ENCODE data around the gene SPATS2. TPM values are rescaled to one million over a fixed set of nuclear protein-coding genes. Genes with fewer than 3 reads are reported as not detected.

SPATS2 gene
- total and polyA plus RNA-seq, 2 donors from 2014 or later: 10.0 to 23.7 TPM

- Histone ChIP-seq H3K9ac (ENCODE audit: low read length in 3 of 3) (peak overlapping the region in 1 of 3 donors; percentile 58), H3K36me3 (ENCODE audit: control insufficient read depth in 2 of 3, insufficient read depth in 3 of 3, low read length in 3 of 3) (no peaks in the 10 kb centered on the region), H3K27ac (ENCODE audit: low read depth in 2 of 2, low read length in 2 of 2) (no peak overlapping the region), H3K4me3 (ENCODE audit: low read length in 3 of 3) (peak overlapping the region; percentile 26 to 44 (median 36)), H3K9me3 (ENCODE audit: control insufficient read depth in 2 of 3, insufficient read depth in 1 of 3, low read length in 3 of 3) (no peaks in the 10 kb centered on the region), H3K4me1 (ENCODE audit: control insufficient read depth in 2 of 3, insufficient read depth in 2 of 3, low read depth in 1 of 3, low read length in 3 of 3) (peaks cover 3 to 36% (median 25%) of the 10 kb centered on the region in 3 donors), H3K27me3 (ENCODE audit: control insufficient read depth, insufficient read depth, low read length) (no peaks in the 10 kb centered on the region)
- no peak for FAIRE-seq
- intact Hi-C loops (cut with DNase I): no loop called here
- no peak for TF ChIP-seq CTCF (IDR thresholded peaks at IDR 0.05; ENCODE audit: borderline replicate concordance, extremely low read depth, insufficient read depth)
- DNase-seq: peak in 3 of 5 donors; percentile 81 to 87 (median 85)
These were observed 24.1 kb upstream of the SPATS2 start for GRCh38 chr12:49342914-49343731.

- peaks cover 3 to 38% (median 25%) of the 10 kb centered on the region in 3 donors for H3K4me1 ChIP-seq (ENCODE audit: control insufficient read depth in 2 of 3, insufficient read depth in 2 of 3, low read depth in 1 of 3, low read length in 3 of 3)
- H3K9ac ChIP-seq (ENCODE audit: low read length in 3 of 3): no peak overlapping the region
- H3K27ac ChIP-seq (ENCODE audit: low read depth in 2 of 2, low read length in 2 of 2): no peak overlapping the region
- no peak for TF ChIP-seq CTCF (IDR thresholded peaks at IDR 0.05; ENCODE audit: borderline replicate concordance, extremely low read depth, insufficient read depth)
- intact Hi-C loops (cut with DNase I): no loop called here
- no peak overlapping the region for H3K4me3 ChIP-seq (ENCODE audit: low read length in 3 of 3)
- no peak for FAIRE-seq
- H3K9me3 ChIP-seq (ENCODE audit: control insufficient read depth in 2 of 3, insufficient read depth in 1 of 3, low read length in 3 of 3): no peaks in the 10 kb centered on the region
- no peaks in the 10 kb centered on the region for H3K36me3 ChIP-seq (ENCODE audit: control insufficient read depth in 2 of 3, insufficient read depth in 3 of 3, low read length in 3 of 3)
- no peak for DNase-seq
- H3K27me3 ChIP-seq (ENCODE audit: control insufficient read depth, insufficient read depth, low read length): no peaks in the 10 kb centered on the region
These were observed 22.7 kb upstream of the SPATS2 start for GRCh38 chr12:49344486-49345050.

- Histone ChIP-seq H3K9me3 (ENCODE audit: control insufficient read depth in 2 of 3, insufficient read depth in 1 of 3, low read length in 3 of 3) (no peaks in the 10 kb centered on the region), H3K36me3 (ENCODE audit: control insufficient read depth in 2 of 3, insufficient read depth in 3 of 3, low read length in 3 of 3) (no peaks in the 10 kb centered on the region), H3K27me3 (ENCODE audit: control insufficient read depth, insufficient read depth, low read length) (no peaks in the 10 kb centered on the region), H3K27ac (ENCODE audit: low read depth in 2 of 2, low read length in 2 of 2) (no peak overlapping the region), H3K9ac (ENCODE audit: low read length in 3 of 3) (peak overlapping the region in 1 of 3 donors; percentile 64), H3K4me3 (ENCODE audit: low read length in 3 of 3) (peak overlapping the region in 2 of 3 donors; percentile 11 to 45), H3K4me1 (ENCODE audit: control insufficient read depth in 2 of 3, insufficient read depth in 2 of 3, low read depth in 1 of 3, low read length in 3 of 3) (peaks cover 3 to 38% (median 25%) of the 10 kb centered on the region in 3 donors)
- intact Hi-C loops (cut with DNase I): no loop called here
- no peak for TF ChIP-seq CTCF (IDR thresholded peaks at IDR 0.05; ENCODE audit: borderline replicate concordance, extremely low read depth, insufficient read depth)
- DNase-seq (peak; percentile 91 to 95 (median 93)), FAIRE-seq (no peak)
These were observed 22.0 kb upstream of the SPATS2 start for GRCh38 chr12:49345051-49345824.

Measured in kidney (tissue), 14 donors.